ENCODE results near the gene DDX52. TPM values are rescaled to one million over a fixed set of nuclear protein-coding genes. Genes with fewer than 3 reads are reported as not detected.

The DDX52 gene
- total and polyA plus RNA-seq, 2 of the 8 experiments (the other 6 are each of a cell fraction or from before 2014, with no cell fraction given): 10.0 to 45.9 TPM

DNA sequence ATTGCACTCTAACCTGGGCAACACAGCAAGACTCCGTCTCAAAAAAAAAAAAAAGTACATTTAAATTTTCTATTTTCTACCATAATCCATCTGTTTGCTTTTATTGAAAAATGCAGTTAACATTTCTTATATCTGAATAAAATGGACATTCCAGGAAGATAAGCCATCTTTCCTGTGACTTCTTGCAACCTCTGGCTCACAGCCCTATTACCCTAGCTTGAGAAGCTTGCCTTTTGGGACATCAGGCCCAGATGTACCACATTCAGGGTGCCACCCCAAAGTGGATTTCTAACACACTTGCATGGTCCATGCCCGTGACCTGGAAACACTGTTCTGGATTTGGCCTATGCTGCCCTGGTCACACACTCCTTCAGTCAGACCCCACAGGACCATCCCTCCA, 30.1 kb upstream of the DDX52 start:
- no peak for FAIRE-seq
- CTCF ChIA-PET (ENCODE audit: partially characterized antibody): interaction anchor here (1.1 to 1.6 kb wide), 3 partner anchors 12 to 143 kb away, joined by 3 to 4 read pairs (median 3); no protein-coding TSS in a partner anchor

More for the DNA sequence above, 30.1 kb upstream of the DDX52 start:
- H3K18ac ChIP-seq (ENCODE audit: extremely low read depth, low read length): no peak overlapping the region
- no peak overlapping the region for H3K4me3 ChIP-seq (ENCODE audit: extremely low read depth in 1 of 4, insufficient read depth in 2 of 4, low read depth in 3 of 4, low read length in 4 of 4)
- WGBS, 2 experiments (ENCODE audit: extremely low coverage in 1 of 2, insufficient coverage in 1 of 2, insufficient read length in 1 of 2, insufficient replicate concordance in 2 of 2, low coverage in 1 of 2, low lambda C conversion rate in 2 of 2, missing lambda C conversion rate in 1 of 2): 95% methylated on average over 2 of the region's 2 CpGs; no CpG with 5 or more reads in 1 of the 2 experiments
- no peak overlapping the region for H2AFZ ChIP-seq (ENCODE audit: low read length)
- no peak overlapping the region for H2BK15ac ChIP-seq (ENCODE audit: low read length)
- H3K14ac ChIP-seq (ENCODE audit: insufficient read length): no peak overlapping the region
- TF ChIP-seq TAF7 (optimal IDR thresholded peaks at IDR 0.05; ENCODE audit: borderline replicate concordance, low read depth, low read length) (no peak), POU5F1 (IDR thresholded peaks at IDR 0.05; ENCODE audit: low read depth, low read length) (no peak), RAD21 (IDR thresholded peaks at IDR 0.05 in 1 of 2, conservative IDR thresholded peaks at IDR 0.05 in 1 of 2; ENCODE audit: low read depth in 2 of 2, low read length in 2 of 2) (no peak), SAP30 (IDR thresholded peaks at IDR 0.05; ENCODE audit: insufficient read depth, insufficient replicate concordance, low read length) (no peak), SRF (IDR thresholded peaks at IDR 0.05; ENCODE audit: low read depth, low read length) (no peak), YY1 (IDR thresholded peaks at IDR 0.05; ENCODE audit: low read depth, low read length) (no peak), TCF12 (IDR thresholded peaks at IDR 0.05; ENCODE audit: low read depth, low read length) (no peak), KDM1A (IDR thresholded peaks at IDR 0.05; ENCODE audit: borderline replicate concordance, low read length) (no peak), EGR1 (IDR thresholded peaks at IDR 0.05; ENCODE audit: borderline replicate concordance, low read depth, low read length) (no peak)
- no peak overlapping the region for H2BK12ac ChIP-seq (ENCODE audit: low read depth, low read length)
- H3K4me2 ChIP-seq (ENCODE audit: insufficient read depth in 1 of 2, low read depth in 2 of 2, low read length in 2 of 2): no peak overlapping the region
- no peak overlapping the region for H3K4ac ChIP-seq (replicated peaks; ENCODE audit: insufficient read length, low read depth, low read length)
- no peak for DNase-seq (ENCODE audit: low read depth in 1 of 2, low spot score in 2 of 2)
- H3K36me3 ChIP-seq (ENCODE audit: control insufficient read depth in 2 of 4, insufficient read depth in 4 of 4, low read length in 3 of 4): no peaks in the 10 kb centered on the region
- no peaks in the 10 kb centered on the region for H4K20me1 ChIP-seq (replicated peaks in 1 of 2; ENCODE audit: control insufficient read depth in 1 of 2, insufficient read depth in 2 of 2, low read length in 2 of 2)
- H3K27me3 ChIP-seq (replicated peaks in 1 of 4; ENCODE audit: control insufficient read depth in 3 of 4, extremely low read depth in 1 of 4, insufficient read depth in 3 of 4, low read length in 3 of 4): no peaks in the 10 kb centered on the region; a peak in 1 of 7 replicates
- H3K27ac ChIP-seq (ENCODE audit: low read depth, low read length): no peak overlapping the region
- H4K5ac ChIP-seq (ENCODE audit: insufficient read length, low read depth, low read length): no peak overlapping the region
- no peak overlapping the region; the same call in 1 of the 2 replicates for H2AK5ac ChIP-seq (ENCODE audit: low read depth, low read length)
- no peaks in the 10 kb centered on the region for H3K23me2 ChIP-seq (ENCODE audit: low read depth, low read length)
- no peak overlapping the region for H3K56ac ChIP-seq (replicated peaks; ENCODE audit: insufficient read length, low read depth, low read length)
- no peaks in the 10 kb centered on the region for H3K79me1 ChIP-seq (ENCODE audit: low read depth, low read length)
- H3K9ac ChIP-seq (replicated peaks in 1 of 4; ENCODE audit: extremely low read depth in 1 of 4, low read depth in 3 of 4, low read length in 3 of 4): no peak overlapping the region
- H3K9me3 ChIP-seq (ENCODE audit: insufficient read depth in 2 of 2, low read depth in 1 of 2, low read length in 1 of 2): no peaks in the 10 kb centered on the region
- no peak overlapping the region for H3K23ac ChIP-seq (ENCODE audit: insufficient read length)
- H3K79me2 ChIP-seq (ENCODE audit: control insufficient read depth in 1 of 2, insufficient read depth in 2 of 2, low read length in 2 of 2): no peaks in the 10 kb centered on the region
- H2BK20ac ChIP-seq (ENCODE audit: low read length): no peak overlapping the region
- H4K91ac ChIP-seq (replicated peaks; ENCODE audit: insufficient read length, low read length): no peak overlapping the region
- no peak overlapping the region for H4K8ac ChIP-seq (ENCODE audit: extremely low read depth, insufficient read depth, low read length)
- no peak overlapping the region for H2BK120ac ChIP-seq (replicated peaks; ENCODE audit: low read depth, low read length)
- POLR2A ChIA-PET (ENCODE audit: partially characterized antibody): interaction anchor here (1.1 kb wide), 1 partner anchor 45 kb away, joined by 3 read pairs; no protein-coding TSS in a partner anchor
- H2BK5ac ChIP-seq (ENCODE audit: low read depth, low read length): no peak overlapping the region
- H3K4me1 ChIP-seq (replicated peaks in 1 of 4; ENCODE audit: control insufficient read depth in 3 of 4, insufficient read depth in 4 of 4, low read length in 3 of 4): no peaks in the 10 kb centered on the region; a peak in 1 of 7 replicates

Measured in H1 (cell line).